Amniotic epithelial cell (primary cell): ENCODE measurements around the gene CFAP52.
"Not testable (repeated sequence)": the region's sequence is repeated elsewhere in the genome, so short reads cannot be mapped to it uniquely, and the experiment has no call there.

ENCODE experiments used
- DNase-seq: peaks from one replicate; pipeline ENCODE4 v3.0.0-alpha.2; 2010; ENCODE audit warnings: low read depth

Gene CFAP52

DNA sequence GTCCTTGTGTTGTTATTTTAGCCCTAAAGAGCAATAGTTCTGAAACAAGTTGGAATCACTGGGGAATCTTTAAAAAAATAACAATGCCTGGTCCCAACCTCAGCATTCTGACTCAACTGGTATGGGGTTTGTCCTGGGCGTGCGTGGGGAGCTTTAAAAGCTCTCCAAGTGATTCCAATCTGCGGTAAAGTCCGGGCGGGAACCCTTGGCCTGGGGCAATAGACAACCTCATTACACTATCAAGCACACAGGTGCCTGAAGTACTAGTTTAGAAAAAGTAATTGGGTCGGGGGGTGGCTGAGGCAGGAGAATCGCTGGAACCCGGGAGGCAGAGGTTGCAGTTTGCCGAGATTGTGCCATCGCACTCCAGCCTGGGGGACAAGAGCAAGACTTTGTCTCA lies 5.2 kb upstream of the CFAP52 start:
- DNase-seq: no peak

- DNase-seq: peak; percentile 89
These were observed 901 bp upstream of the CFAP52 start, which contains the start of gene STX8 for GRCh38 chr17:9575381-9576101. STX8 (minus strand) TSS chr17:9575820; CDS start chr17:9575808, 12 bp downstream.

- no peak for DNase-seq
These were observed 899 bp downstream of the CFAP52 start for GRCh38 chr17:9577373-9577709.

GRCh38 chr17:9587969-9588656 lies 11.7 kb downstream of the CFAP52 start:
- DNase-seq: no peak

GRCh38 chr17:9594065-9594464 lies 17.6 kb downstream of the CFAP52 start:
- no peak for DNase-seq

GRCh38 chr17:9597638-9598037 lies 21.2 kb downstream of the CFAP52 start:
- DNase-seq: not testable (repeated sequence)

DNA sequence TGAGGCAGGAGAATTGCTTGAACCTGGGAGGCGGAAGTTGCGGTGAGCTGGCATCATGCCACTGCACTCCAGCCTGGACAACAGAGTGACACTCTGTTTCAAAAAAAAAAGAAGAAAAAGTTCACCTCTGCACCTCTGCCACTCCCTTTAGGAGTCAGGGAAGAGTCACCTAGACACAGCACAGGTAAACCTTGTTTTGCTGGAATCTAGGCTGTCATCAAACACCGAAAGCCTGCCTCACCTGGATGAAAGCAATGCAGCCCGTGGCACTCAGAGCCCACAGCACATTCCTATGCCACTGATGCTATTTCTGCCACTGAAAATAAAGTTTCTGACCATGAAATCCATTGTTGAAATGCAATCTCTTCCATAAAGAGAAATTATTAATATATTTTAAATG lies 22.2 kb downstream of the CFAP52 start:
- DNase-seq: no peak

GRCh38 chr17:9604583-9604982 lies 28.1 kb downstream of the CFAP52 start:
- not testable (repeated sequence) for DNase-seq

DNA sequence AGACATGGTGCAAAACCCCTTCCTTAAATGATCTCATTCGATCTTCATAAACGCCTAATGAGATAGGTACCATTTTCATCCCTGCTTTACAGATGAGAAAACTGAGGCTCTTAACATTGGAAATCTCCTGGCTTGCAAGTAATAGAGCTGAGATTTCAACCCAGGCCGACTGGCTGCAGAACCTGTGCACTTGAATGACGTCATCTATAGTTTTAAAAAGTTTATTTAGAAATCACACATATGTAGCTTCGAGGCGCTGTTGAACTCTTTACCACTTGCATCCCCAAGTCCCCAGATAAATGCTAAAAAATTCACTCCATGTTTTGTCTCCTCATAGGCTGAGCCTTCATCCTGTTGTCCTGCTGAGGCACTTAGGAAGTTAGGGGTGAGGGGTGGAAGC lies 30.0 kb downstream of the CFAP52 start:
- DNase-seq: no peak

- not testable (repeated sequence) for DNase-seq
These were observed 30.6 kb downstream of the CFAP52 start for GRCh38 chr17:9607058-9607457.

GRCh38 chr17:9611557-9611956 lies 35.1 kb downstream of the CFAP52 start:
- no peak for DNase-seq

DNA sequence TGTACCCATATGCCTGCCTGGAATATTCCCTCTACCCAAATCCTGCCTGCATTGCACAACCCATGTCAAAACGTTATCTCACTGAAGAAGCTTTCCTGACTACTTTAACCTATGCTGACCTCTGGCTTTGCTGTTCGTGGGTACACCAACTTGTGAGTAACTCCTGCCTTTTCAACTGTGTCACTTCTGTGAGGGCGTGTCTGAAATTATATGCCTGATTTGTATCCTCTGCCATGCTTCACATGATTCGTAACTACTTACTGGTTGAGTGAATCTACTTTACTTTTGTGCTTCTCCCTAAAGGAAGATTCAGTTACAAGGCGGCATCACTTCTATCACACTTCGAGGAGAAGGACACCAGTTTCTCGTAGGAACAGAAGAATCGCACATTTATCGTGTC lies 35.6 kb downstream of the CFAP52 start:
- DNase-seq: no peak

DNA sequence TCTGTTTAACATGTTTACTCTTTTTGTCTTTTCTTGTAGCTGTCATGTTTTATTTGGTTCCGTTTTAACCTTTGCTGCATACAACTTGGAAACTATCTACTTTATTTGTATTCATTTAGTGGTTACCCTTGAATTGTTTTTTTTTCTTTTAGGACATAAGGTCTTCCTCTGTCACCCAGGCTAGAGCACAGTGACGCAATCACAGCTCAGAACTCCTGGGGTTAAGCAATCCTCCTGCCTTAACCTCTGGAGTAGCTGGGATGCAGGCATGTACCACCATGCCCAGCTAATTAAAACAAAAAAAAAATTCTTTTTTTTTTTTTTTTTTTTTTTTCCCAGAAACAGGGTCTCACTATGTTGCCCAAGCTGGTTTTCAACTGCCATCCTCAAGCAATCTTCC lies 39.0 kb downstream of the CFAP52 start:
- DNase-seq: no peak

GRCh38 chr17:9622961-9623360 lies 46.5 kb downstream of the CFAP52 start:
- no peak for DNase-seq

GRCh38 chr17:9628509-9628908 lies 52.1 kb downstream of the CFAP52 start:
- no peak for DNase-seq

GRCh38 chr17:9632741-9633140 lies 56.3 kb downstream of the CFAP52 start:
- DNase-seq: no peak

DNA sequence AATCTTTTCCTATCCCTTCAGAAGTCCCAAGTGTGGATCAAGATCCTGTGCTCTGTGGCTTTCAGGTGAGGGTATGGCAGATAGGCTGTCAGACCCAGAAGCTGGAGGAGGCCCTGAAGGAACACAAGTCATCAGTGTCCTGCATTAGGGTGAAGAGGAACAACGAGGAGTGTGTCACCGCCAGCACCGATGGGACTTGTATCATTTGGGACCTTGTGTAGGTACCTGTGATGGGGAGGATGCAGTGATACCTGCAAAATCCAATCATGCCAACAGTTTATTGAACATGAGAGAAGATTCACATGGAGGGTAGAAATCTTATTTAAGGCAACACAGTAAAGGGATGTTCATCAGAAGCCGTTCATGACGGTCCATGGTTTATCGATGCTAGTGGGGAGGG lies 58.9 kb downstream of the CFAP52 start:
- DNase-seq: no peak

DNA sequence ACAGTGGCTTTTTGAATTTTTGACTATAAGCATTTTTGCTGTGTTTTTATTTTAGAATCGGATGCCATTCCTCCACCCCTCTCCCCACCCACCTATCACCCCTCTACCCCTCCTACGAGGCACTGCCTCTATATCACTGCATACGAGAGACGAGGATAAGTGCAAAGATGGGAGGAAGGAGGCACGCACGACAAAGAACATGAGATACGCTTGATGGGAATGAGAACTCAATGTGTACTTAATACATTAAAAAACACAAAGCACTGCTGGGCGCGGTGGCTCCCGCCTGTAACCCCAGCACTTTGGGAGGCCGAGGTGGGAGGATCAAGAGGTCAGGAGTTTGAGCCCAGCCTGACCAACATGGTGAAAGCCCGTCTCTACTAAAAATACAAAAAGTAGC lies 60.1 kb downstream of the CFAP52 start:
- DNase-seq: no peak

- not testable (repeated sequence) for DNase-seq
These were observed 63.9 kb downstream of the CFAP52 start for GRCh38 chr17:9640388-9640787.

GRCh38 chr17:9643611-9644010 lies 67.2 kb downstream of the CFAP52 start:
- no peak for DNase-seq

DNA sequence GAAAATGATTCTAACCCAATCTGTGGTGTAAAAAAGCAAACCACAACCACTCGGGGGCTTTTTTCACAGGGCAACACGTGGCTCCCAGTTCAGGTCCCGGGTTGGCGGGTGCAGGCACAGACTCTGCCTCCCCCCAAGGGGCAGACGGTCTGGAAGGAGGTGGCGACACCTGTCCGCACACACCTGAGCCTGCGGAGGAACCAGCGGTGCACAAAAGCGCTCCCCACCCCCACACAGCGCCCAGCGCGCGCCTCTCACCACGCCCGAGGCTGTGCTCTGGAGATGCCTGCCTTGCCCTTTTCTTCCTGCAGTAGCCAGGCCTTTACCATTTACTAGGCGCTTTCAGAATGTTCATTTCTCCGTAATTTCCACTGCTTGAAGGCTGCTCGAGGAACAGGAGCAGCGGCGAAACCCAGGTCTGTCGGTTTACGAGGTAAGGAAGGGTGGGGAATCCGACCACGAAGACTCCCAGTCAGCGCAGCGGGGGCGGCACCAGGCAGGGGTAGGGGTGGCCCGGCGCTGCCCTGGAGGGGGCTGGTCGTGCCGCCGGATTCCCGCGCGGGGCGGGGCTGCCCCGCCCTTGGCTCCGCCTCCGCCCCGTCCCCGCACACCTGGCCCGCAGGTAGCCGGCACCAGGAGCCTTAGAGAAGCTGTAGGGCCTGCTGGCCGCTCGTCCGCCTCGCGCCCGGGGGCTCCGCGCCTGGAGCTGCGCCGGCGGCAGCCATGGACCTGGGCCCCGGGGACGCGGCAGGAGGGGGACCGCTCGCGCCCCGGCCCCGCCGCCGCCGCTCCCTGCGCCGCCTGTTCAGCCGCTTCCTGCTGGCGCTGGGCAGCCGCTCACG lies 68.7 kb downstream of the CFAP52 start, which contains the start of gene USP43:
Gene USP43, plus strand, starts transcription at position 608 of the 842 bp plus-strand sequence. Its CDS starts 116 bp downstream, at position 724.
- DNase-seq: peak; percentile 11

DNA sequence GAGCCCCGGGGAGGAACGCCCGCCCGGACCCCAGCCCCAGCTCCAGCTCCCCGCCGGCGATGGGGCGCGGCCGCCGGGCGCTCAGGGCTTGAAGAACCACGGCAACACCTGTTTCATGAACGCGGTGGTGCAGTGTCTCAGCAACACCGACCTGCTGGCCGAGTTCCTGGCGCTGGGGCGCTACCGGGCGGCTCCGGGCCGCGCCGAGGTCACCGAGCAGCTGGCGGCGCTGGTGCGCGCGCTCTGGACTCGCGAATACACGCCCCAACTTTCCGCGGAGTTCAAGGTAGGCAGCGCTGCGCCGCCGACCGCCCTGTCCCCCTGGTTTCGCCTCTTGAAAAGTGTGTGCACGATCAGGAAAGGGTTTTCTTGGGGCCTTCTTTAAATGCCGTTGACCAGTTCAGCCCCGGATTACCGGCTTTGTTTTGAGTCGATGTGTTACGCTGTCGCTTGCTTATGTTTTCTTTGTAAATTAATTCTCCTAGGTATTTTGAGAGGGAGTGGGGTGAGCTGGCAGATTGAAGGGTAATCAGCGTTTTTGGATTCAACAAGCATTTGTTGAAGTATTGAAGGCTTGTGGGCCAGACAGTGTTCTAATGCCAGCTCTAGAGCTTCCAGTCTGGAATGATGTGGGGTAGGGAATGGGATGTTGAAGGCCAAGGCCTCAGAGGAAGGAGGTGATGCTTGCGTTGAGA lies 69.6 kb downstream of the CFAP52 start:
- DNase-seq: peak; percentile 11
